Transverse colon (tissue), 4 donors: Measurements from ENCODE around the gene SH3RF3. TPM values are rescaled to one million over a fixed set of nuclear protein-coding genes. Genes with fewer than 3 reads are reported as not detected.
A peak's percentile ranks its signal among the peaks of the same experiment; 100 is the strongest.

Experiments used
- DNase-seq: peaks from one replicate; pipeline ENCODE4 v3.0.0-alpha.2; 2019
- H3K27ac ChIP-seq, 4 donors: fragments of 200-600 bp; sonication (generic); 2 replicates each; pipeline ENCODE4 v1.5.1; 2016 to 2018; ENCODE audit warnings: inconsistent platforms in 4 of 4
- H3K27me3 ChIP-seq: fragments of 200-600 bp; sonication (generic); 2 replicates; pipeline ENCODE4 v1.5.1; 2017; ENCODE audit warnings: inconsistent platforms
- H3K36me3 ChIP-seq, 4 donors: fragments of 200-600 bp; sonication (generic); 2 replicates each; pipeline ENCODE4 v1.5.1; 2017 to 2019; ENCODE audit warnings: inconsistent platforms in 4 of 4
- H3K4me1 ChIP-seq, 4 donors: fragments of 200-600 bp; sonication (generic); 2 replicates each; pipeline ENCODE4 v1.5.1; 2017 to 2020; ENCODE audit warnings: inconsistent platforms in 4 of 4
- H3K4me3 ChIP-seq, 4 donors: fragments of 200-600 bp; sonication (generic); 1 replicate in 1 of 4; 2 replicates in 3 of 4; pipeline versions ENCODE4 v1.5.1 to v1.6.1; 2017 to 2019; ENCODE audit warnings: inconsistent platforms in 4 of 4
- H3K9me3 ChIP-seq, 2 donors: fragments of 200-600 bp; sonication (generic); 2 replicates each; pipeline ENCODE4 v1.5.1; 2017 to 2019; ENCODE audit warnings: inconsistent platforms in 2 of 2
- EP300 ChIP-seq: sonication (generic); formaldehyde crosslinking; IDR thresholded peaks from one replicate; pipeline ENCODE4 v1.6.1; 2017; ENCODE audit warnings: antibody characterized with exemption, low read depth
- POLR2A ChIP-seq: fragments of 450-650 bp; IDR thresholded peaks from one replicate; pipeline ENCODE4 v1.6.1; 2016; ENCODE audit warnings: antibody characterized with exemption, mild to moderate bottlenecking, moderate library complexity
- POLR2AphosphoS5 ChIP-seq, 3 donors: sonication (generic); formaldehyde crosslinking; IDR thresholded peaks; one replicate each; pipeline ENCODE4 v1.6.1; 2016; ENCODE audit warnings: antibody characterized with exemption in 3 of 3
- WGBS, 2 donors: methylation state at CpG; one replicate each; pipeline ENCODE4 v1.1.5; 2018; ENCODE audit warnings: low coverage in 1 of 2; 5-methylcytosine and 5-hydroxymethylcytosine counted together
- in situ Hi-C, 4 donors: fragments of 200-750 bp; cut with MboI; loops; one replicate each; pipeline versions ENCODE4 v1.15.0 to v1.15.1; 2017; ENCODE audit warnings: low sequenced_read_pairs in 3 of 4, low pct_ligation_motif_present in 1 of 4, low pct_unique_long_range_greater_than_20kb in 1 of 4
- intact Hi-C: fragments of 100-400 bp; cut with DNase I; formaldehyde crosslinking; loops from one replicate; pipeline ENCODE4 v1.15.1; 2023; ENCODE audit warnings: low total_unique reads
- total RNA-seq, 4 donors: library from RNA; depleted of rRNA; stranded (reverse); fragments of >200 nt; gene quantifications; one replicate each; pipeline ENCODE4 v1.1.0, GENCODE V29; 2016
- TF ChIP-seq, protein P1 (sequence below), 5 experiments: fragments of 200-600 bp in 3 of 5; fragments of 450-650 bp in 2 of 5; sonication (generic) in 3 of 5; IDR thresholded peaks; 1 replicate in 2 of 5; 2 replicates in 3 of 5; pipeline ENCODE4 v1.5.1; 2016 to 2017; ENCODE audit warnings: antibody characterized with exemption in 5 of 5, inconsistent platforms in 3 of 5, mild to moderate bottlenecking in 2 of 5, moderate library complexity in 1 of 5

Gene SH3RF3
- total RNA-seq, 4 donors from 2014 or later = 1.9 to 8.8 (median 2.9) TPM

DNA sequence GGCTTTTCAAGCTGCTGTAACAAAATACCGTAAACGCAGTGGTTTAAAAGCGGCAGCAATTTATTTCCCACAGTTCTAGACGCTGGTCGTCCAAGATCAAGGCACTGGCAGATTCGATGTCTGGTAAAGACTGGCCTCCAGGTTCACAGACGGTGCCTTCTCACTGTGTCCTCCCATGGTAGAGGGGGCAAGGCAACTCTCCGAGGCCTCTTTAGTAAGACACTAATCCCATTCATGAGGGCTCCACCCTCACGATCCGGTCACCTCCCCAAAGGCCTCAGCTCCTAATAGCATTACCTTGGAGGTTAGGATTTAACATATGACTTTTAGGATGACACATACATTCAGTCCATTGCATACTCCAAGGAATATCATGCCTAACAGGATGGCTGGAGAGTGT is 117.2 kb downstream of the SH3RF3 start:
- peaks cover 20 to 55% (median 32%) of the 10 kb centered on the region in 4 donors for H3K4me1 ChIP-seq
- no peak overlapping the region for H3K4me3 ChIP-seq
- TF ChIP-seq POLR2A (no peak), POLR2AphosphoS5 (IDR thresholded peaks at IDR 0.05) (no peak), EP300 (no peak)
- TF ChIP-seq, protein P1, sequence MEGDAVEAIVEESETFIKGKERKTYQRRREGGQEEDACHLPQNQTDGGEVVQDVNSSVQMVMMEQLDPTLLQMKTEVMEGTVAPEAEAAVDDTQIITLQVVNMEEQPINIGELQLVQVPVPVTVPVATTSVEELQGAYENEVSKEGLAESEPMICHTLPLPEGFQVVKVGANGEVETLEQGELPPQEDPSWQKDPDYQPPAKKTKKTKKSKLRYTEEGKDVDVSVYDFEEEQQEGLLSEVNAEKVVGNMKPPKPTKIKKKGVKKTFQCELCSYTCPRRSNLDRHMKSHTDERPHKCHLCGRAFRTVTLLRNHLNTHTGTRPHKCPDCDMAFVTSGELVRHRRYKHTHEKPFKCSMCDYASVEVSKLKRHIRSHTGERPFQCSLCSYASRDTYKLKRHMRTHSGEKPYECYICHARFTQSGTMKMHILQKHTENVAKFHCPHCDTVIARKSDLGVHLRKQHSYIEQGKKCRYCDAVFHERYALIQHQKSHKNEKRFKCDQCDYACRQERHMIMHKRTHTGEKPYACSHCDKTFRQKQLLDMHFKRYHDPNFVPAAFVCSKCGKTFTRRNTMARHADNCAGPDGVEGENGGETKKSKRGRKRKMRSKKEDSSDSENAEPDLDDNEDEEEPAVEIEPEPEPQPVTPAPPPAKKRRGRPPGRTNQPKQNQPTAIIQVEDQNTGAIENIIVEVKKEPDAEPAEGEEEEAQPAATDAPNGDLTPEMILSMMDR (IDR thresholded peaks at IDR 0.05) = no peak
- no peak overlapping the region for H3K27ac ChIP-seq
- intact Hi-C loops = loop anchor here (10.0 kb wide), 1 partner anchor 71 kb away; no protein-coding TSS in a partner anchor
- H3K36me3 ChIP-seq = no peaks in the 10 kb centered on the region
- in situ Hi-C loops = no loop called here
- DNase-seq = no peak
- 89 to 95% methylated on average over 4 to 10 of the region's 10 CpGs for WGBS, 2 donors
- no peaks in the 10 kb centered on the region for H3K9me3 ChIP-seq
- H3K27me3 ChIP-seq = no peaks in the 10 kb centered on the region

DNA sequence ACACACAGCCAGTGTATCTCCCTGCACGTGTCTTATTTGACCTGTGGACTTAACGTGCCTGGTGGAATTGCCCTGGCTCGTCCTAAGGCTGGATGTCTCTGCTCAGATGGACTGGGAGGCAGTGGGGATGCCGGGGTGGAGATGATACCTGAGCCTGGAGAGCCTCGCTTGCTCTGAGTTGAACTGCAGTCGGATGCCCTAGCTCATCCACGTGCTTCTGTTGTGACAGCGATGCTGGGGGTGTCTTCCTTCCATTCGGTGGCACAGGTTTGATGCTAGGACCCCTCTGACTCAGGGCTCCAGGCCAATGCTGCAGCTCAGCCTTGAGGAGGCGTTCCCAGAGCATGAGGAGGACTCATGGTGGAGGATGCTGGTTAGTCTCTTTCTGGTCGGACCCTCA is 117.6 kb downstream of the SH3RF3 start:
- Histone ChIP-seq H3K27ac (no peak overlapping the region), H3K4me1 (peaks cover 20 to 52% (median 29%) of the 10 kb centered on the region in 4 donors), H3K27me3 (no peaks in the 10 kb centered on the region), H3K9me3 (no peaks in the 10 kb centered on the region), H3K36me3 (no peaks in the 10 kb centered on the region), H3K4me3 (no peak overlapping the region)
- WGBS, 2 donors = 88% methylated on average over 11 of the region's 11 CpGs; no CpG with 5 or more reads in 1 of the 2 donors
- in situ Hi-C loops (no loop called here), intact Hi-C loops (loop anchor here (10.0 kb wide), 1 partner anchor 72 kb away; no protein-coding TSS in a partner anchor)
- no peak for DNase-seq
- TF ChIP-seq, protein P1 (IDR thresholded peaks at IDR 0.05) = no peak
- no peak for TF ChIP-seq POLR2AphosphoS5 (IDR thresholded peaks at IDR 0.05)
- no peak for TF ChIP-seq EP300
- TF ChIP-seq POLR2A = no peak

DNA sequence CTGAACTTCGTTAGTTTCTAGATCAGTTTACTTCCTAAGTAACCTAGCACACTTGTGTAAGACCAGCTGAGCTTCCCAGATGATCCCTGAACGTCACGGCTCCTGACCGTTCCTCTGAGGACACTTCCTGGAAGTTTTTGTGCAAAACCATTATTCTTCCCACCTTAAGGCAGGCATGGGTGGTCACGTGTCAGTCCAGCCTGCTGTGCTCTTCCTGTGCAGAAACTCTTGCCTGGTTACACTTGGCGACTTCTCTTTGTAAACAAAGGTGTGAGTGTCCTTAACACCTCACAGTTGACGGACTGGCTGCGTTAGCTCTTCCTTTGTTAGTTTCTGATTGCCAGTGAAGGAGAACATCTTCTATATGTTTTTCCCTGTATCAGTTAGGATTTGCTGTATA is 118.3 kb downstream of the SH3RF3 start:
- H3K4me1 ChIP-seq = peaks cover 13 to 45% (median 24%) of the 10 kb centered on the region in 4 donors
- no peak for TF ChIP-seq POLR2A
- no peak overlapping the region for H3K4me3 ChIP-seq
- no peaks in the 10 kb centered on the region for H3K36me3 ChIP-seq
- in situ Hi-C loops = no loop called here
- peak overlapping the region in 3 of 4 donors; percentile 45 to 70 (median 58) for H3K27ac ChIP-seq
- H3K27me3 ChIP-seq = no peaks in the 10 kb centered on the region
- intact Hi-C loops = loop anchor here (10.0 kb wide), 1 partner anchor 73 kb away; no protein-coding TSS in a partner anchor
- 19 to 46% methylated on average over 7 to 8 of the region's 8 CpGs for WGBS, 2 donors
- peak; percentile 38 for DNase-seq
- no peaks in the 10 kb centered on the region for H3K9me3 ChIP-seq

DNA sequence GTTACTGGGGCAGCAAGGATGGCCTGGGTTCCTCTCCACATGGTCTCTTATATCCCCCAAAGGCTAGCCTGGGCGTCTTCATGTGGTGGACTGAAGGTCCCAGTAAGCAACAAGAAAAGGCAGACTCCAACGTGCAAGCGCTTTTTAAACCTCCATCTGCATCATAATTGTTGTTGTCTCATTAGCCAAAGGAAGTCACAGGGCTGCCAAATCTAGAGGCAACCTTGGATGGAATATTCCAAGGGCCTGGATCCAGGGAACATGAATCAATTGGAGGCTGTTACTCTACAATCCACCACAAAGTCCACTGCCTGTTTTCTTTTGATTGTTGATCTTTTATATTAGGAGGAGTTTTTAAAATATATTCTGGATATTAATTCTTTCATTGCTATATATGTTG is 118.8 kb downstream of the SH3RF3 start:
- Histone ChIP-seq H3K9me3 (no peaks in the 10 kb centered on the region), H3K27ac (peak overlapping the region in 3 of 4 donors; percentile 45 to 70 (median 58)), H3K4me3 (no peak overlapping the region), H3K36me3 (no peaks in the 10 kb centered on the region), H3K27me3 (no peaks in the 10 kb centered on the region), H3K4me1 (peaks cover 10 to 40% (median 22%) of the 10 kb centered on the region in 4 donors)
- in situ Hi-C loops = no loop called here
- no peak for TF ChIP-seq POLR2A
- no peak for TF ChIP-seq POLR2AphosphoS5 (IDR thresholded peaks at IDR 0.05)
- TF ChIP-seq EP300 = no peak
- TF ChIP-seq, protein P1 (IDR thresholded peaks at IDR 0.05) = no peak
- 60 to 68% methylated on average over 3 of the region's 3 CpGs for WGBS, 2 donors
- no peak for DNase-seq
- intact Hi-C loops = loop anchor here (10.0 kb wide), 1 partner anchor 73 kb away; no protein-coding TSS in a partner anchor

DNA sequence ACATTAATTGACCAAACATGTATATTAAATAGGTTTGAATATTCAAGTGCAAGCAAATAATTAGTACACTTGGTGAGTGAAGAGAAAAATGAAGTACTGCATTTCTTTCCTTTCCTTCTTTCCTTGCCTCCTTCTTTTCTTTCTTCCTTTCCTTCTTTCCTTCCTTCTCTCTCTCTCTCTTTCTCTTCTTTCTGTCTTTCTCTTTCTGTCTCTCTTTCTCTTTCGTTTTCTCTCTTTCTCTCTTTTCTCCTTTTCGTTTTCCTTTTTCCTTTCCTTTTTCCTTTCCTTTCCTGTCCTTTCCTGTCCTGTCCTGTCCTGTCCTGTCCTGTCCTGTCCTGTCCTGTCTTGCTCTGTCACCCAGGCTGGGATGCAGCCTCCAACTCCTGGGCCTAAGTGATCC is 119.6 kb downstream of the SH3RF3 start:
- Histone ChIP-seq H3K36me3 (no peaks in the 10 kb centered on the region), H3K9me3 (no peaks in the 10 kb centered on the region), H3K4me3 (no peak overlapping the region), H3K27me3 (no peaks in the 10 kb centered on the region), H3K27ac (peak overlapping the region in 2 of 4 donors; percentile 58 to 70), H3K4me1 (peaks cover 10 to 33% (median 16%) of the 10 kb centered on the region in 4 donors)
- intact Hi-C loops (loop anchor here (10.0 kb wide), 1 partner anchor 74 kb away; no protein-coding TSS in a partner anchor), in situ Hi-C loops (no loop called here)
- DNase-seq = no peak
- 80 to 100% methylated on average over 2 of the region's 2 CpGs for whole genome bisulfite sequencing, 2 donors
- TF ChIP-seq POLR2AphosphoS5 (IDR thresholded peaks at IDR 0.05) (no peak), POLR2A (no peak), EP300 (no peak)
- TF ChIP-seq, protein P1 (IDR thresholded peaks at IDR 0.05) = no peak
